HuH-7 (cell line): ENCODE data around the gene PINK1.
"Not testable (repeated sequence)": the region's sequence is repeated elsewhere in the genome, so short reads cannot be mapped to it uniquely, and the experiment has no call there.

ENCODE experiments used
- DNase-seq: peaks from one replicate; pipeline ENCODE4 v3.0.0; 2011; ENCODE audit warnings: low spot score

Gene PINK1

DNA sequence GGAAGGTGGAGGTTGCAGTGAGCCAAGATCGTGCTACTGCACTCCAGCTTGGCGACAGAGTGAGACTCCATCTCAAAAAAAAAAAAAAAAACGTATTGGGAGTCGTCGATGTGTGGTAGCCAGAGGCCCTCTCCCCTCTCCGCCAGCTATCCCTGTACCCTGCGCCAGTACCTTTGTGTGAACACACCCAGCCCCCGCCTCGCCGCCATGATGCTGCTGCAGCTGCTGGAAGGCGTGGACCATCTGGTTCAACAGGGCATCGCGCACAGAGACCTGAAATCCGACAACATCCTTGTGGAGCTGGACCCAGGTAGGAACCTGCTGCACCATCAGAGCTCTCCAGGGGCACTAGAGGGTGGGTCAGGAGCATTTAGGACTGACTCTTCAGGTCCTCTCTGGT is 12.2 kb downstream of the PINK1 start:
- DNase-seq, result no peak

DNA sequence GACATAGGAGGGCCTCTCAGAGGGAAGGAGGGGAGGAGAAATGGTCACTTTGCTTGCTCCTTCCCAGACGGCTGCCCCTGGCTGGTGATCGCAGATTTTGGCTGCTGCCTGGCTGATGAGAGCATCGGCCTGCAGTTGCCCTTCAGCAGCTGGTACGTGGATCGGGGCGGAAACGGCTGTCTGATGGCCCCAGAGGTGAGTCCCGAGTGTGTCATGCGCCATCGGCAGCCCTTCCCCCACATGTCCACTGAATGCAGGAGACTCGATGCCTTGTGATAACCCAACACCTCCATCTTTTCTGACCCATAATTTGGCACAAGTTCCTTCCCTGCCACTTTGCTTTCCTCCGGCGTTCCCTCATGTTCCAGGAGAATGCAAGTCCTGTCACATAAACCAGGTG is 15.2 kb downstream of the PINK1 start:
- no peak for DNase-seq

DNA sequence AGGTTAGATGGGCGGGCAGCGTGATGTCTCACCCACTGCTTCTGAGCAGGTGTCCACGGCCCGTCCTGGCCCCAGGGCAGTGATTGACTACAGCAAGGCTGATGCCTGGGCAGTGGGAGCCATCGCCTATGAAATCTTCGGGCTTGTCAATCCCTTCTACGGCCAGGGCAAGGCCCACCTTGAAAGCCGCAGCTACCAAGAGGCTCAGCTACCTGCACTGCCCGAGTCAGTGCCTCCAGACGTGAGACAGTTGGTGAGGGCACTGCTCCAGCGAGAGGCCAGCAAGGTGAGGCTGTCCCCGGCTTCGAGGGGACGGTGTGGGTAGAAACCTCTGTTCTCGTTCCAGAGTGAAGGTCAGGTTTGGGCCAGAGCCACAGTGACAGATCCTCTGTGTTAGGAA is 15.7 kb downstream of the PINK1 start:
- DNase-seq, result no peak

DNA sequence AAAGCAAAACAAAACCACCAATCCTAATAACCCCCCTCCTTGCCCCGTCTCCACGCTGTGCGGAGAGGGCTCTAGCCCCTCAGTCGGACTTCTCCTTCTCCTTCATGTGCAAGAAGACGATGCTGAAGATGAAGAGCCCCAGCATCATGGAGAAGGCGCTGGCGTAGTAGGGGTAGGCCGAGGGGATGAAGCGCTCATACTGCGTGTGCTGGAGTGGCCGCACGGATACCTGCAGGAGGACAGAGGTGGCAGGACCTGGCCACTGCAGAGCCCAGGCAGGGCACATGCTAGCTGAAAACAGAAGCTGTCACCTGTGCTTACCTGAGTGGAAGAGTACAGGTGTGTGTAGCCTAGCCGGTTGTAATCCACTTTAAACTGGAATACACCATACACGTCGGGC is 19.0 kb downstream of the PINK1 start:
- no peak for DNase-seq

DNA sequence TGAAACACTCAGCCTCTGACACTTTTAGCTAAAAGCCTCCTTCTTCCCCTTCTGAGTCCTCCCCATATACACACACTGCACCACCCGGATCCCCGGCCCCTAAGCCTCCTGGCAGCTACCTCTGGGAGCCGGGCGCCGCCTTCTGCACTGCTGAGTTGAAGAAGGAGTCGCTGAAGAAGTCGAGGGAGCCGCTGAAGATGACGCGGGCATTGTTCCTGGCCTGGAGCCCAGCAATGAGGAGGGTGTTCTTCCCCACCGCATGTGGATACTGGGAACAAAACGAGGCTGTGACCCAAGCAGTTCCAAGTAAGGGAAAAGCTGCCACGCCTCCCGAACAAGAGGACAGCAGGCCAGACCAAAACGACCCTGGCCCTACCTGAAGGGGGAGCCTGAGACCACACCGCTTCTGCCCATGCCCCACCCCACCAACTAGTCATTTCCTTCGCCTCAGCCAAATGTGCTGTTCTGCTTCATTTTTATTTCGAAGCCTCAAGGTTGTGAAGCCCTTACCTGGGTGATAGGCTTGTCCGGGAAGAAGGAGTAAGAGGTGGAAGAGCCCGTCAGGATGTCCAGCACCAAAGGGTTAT is 20.9 kb downstream of the PINK1 start:
- no peak for DNase-seq

DNA sequence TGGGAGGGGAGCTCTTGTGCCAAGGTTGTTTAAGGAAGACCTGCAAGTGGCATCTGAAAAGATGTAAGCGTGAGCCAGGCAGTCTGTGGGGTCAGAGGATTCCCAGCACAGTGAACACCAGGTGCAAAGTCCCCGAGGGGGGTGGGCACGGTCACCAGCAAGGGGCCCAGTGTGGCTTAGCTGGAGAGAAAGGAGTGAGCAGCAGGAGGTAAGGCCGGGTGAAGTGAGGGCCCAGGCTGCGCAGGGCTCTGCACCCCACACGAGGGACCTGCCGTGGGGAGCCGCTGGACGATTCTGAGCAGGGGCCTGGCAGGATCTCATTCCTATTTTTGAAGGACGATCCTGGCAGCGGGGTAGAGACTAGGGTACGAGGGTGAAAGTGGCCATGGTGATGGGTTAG is 23.8 kb downstream of the PINK1 start:
- no peak for DNase-seq

DNA sequence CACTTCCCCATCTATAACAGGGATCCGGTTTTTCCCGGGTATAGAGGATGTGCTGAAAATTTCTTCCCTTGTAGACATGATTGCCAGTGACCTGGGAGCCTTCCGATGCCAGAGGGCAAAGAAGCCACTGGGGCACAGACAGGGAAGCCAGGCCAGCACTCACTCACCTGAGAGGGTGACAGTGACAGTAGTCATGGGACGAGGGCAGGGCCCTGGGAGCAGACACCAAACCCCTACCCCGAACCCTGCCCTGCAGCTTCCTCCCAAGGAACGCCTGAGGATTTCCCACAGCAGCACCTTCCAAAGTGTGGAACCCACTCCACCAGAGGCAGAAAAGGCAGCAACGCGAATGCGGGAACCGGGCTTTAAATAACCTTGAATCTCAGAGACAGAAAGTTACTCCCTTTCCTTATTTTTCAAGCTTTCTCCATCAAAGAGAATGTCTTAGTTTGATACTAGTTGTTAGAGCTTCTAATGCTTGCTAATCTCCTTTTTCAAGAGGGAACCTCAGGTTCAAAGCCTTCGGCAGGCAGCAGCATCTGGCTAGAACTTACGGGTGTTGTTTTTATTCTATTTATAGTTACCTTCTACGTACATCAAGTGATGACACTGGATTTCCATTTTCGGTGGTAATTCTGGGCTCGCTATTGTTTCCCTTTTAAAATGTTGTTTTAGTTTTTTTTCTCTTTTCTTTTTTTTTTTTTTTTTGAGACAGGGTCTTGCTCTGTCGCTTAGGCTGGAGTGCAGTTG is 25.1 kb downstream of the PINK1 start:
- no peak for DNase-seq

DNA sequence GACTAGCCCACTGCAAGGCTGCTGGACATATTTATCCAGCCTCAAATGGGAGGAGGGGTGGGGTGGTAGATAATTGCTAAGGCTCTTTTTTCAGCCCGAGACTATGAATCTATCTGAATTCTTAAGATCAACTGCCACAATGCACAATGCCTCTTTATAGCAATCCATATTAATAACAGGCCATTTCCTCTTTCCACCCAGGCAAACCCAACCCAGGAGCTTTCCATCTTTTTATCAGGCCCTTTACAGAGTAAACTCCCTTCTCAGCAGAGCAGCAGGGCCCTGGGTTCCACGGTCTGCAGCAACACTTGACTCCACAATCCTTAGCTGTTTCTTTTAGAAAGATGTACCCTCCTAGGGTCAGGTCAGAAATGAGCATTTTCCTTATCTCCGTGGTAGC is 27.1 kb downstream of the PINK1 start:
- no peak for DNase-seq

DNA sequence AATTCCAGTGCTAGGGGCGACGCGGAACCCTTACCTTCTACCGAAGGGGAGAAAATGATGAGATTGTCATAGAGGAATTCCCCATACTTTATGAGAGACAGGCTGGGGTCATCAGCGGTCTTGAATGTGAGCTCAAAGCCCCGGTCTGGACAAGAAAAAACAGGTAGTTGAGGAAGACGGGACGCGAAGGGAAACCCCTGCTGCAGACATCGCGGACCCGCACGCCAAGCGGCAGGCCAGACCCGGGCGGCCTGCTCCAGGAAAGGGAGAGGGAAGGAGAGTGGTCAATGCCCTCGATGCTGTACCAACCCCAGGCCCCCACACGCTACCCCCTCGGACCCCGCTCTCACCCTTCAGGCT is 27.6 kb downstream of the PINK1 start:
- no peak for DNase-seq

DNA sequence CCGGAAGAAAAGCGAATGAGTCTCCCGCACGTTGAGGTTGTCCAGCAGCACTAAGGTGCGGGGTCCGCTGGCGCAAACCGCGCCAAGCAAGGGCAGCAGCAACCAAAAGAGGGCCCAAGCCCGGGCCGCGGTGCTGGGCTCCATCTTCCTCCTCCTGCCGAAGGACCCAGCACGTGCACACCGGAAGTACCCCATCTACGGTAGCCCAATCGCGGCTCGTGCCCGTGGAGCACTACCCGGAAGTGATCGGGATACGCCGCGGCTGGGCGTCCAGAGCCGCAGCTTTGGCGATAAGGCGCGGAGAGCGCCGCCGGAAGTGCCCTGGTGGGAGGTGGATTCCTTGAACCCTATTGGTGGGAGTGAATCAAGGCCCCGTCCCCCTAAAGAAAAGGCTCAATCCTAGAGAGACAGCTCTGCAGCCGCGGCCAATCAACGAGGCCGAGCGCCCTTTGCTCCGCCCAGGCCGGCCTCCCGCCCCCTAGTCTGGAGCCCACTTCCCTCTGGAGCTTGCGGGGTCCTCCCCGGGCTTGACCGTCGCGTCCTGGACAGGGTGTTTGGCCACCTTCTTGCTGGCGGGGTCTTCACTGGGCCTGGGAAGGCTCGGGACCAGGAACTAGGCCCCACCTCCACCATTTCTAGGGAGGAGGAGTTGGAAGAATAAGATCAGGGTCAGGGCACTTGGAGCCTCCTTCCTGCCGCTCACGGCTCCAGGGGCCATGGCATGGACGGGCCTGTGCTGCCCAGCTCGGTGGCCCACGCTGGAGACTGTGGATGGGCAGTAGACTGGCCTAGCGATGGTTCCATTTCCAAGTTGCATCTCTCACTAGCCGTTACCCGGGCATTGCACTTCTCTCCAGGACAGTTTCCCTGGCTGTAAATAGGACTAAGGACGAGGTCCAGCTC is 28.2 kb downstream of the PINK1 start, which contains the start of gene DDOST:
DDOST (minus strand) TSS at position 163 of the 903 bp plus-strand sequence; CDS start at position 144, 19 bp downstream.
- DNase-seq, result peak; percentile 96

DNA sequence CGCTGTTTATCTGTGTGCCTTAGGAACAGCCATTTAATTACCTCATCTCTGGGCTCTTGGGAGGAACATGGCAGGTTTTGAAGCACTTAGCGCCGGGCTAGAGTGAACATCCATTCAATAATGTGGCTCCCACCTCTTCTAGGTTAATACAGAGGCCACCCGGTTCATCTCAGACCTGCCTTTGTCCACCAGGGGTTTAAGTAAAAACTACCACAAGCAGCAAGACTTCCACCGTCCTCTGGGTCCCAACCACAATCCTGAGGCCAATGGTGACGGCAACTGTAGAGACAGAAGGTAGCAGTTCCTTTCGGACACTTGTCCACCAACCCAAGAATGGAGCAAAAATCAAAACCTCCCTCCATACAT is 28.8 kb downstream of the PINK1 start:
- peak; percentile 26 for DNase-seq

DNA sequence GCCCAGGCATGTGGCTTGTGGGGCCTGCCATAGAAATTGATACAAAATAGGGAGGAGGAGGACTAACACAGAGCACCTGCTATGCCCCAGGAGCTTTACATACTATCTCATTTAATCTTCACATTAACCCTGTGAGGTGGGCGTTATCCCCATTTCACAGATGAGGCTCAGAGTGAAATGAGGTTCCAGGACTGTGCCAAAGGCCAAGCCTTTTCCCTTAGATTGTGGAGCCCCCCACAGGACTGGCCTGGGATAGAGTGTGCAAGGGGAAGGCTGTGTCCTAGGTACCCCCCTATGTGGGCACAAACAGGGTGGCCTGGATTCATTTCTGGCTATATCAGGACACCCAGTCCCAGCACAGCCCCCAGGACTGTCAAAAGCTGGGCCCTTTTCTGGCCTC is 30.1 kb downstream of the PINK1 start:
- DNase-seq, result no peak

DNA sequence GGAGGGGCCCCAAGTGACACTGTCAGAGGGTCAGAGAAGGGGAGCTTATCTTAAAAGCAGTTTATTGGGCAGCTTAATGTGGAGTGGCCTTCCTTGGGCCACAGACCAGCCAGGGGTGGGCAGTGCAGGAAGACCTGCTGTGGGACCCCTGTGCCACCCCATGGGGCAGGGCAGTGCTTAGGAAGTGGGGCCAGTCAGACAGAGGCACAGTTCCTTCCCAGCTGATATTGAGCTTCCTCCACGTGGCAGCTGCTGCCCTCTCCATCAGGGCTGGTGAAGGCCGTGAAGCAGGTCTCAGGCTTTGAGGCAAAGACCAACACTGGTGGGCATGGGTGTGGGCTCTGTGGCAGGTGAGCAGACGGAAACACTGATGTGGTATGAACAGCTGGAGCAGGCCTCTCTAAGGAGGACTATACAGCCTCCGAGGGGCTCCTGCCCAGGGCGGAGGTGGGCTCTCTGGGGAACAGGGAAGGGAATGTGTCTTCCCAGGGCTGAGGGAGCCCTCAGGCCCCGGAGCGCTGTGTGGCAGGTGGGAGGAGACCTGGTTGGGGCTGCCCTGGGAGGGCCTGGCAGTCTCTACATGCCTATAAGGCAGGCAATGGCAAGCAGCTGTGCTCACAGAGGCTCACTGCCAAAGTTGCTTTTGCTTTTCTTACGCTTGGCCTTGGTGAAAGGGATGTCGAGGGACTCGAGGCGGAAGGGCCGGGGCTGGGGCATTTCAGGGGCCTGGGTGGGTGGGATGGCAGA is 30.9 kb downstream of the PINK1 start:
- no peak for DNase-seq

DNA sequence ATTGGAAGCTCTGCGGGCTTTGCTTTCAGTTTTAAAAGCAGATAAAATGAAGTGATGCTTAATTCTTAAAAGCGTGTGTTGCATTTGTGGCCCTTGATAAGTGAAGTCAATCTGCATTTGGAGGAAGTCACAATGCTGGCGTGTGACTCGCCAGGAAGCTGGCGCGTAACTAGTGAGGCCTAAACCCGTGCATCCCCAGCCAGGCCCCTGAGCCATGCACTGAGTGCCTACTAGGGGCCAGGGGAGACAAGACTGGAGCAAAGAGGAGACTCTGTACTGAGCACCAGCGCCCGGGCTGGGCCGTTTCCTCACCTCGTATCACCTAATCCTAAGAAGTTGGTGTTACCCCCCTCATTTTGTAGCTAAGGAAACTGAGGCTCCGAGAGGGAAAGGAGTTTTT is 32.5 kb downstream of the PINK1 start:
- DNase-seq, result no peak

DNA sequence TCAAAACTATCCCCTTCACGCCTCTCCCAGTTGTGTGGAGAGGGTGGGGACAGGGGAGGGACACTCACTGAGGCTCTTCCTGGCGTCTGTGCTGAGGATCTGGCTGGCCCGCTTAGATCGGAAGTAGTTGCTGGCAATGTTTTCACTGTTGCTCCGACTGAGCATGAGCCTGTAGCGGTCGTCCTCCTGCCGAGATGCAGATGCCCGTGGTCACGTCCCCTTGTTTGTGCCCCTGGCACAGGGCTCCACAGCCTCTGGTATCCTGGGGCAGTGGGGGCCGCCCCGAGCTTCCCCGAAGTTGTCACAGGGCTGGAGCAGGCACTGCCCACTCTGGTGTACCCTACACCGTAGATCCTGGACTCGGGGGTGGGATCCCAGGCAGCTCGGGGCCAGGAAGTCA is 32.9 kb downstream of the PINK1 start:
- DNase-seq, result no peak

DNA sequence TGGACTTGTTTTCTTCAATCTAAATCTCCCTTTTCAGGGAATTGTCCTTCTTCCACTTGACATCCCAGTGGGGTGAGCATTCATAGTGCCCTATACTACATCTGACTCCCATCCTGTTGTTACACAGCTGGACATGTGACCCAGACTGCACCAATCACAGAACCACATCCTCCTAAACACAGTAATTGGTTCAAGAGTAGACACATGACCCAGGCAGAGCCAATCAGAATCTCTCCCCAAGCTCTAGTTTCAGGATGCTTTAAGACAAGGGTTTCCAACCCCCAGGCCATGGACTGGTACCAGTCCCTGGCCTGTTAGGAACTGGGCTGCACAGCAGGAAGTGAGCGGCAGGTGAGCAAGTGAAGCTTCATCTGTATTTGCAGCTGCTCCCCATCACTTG is 33.5 kb downstream of the PINK1 start:
- peak; percentile 27 for DNase-seq

DNA sequence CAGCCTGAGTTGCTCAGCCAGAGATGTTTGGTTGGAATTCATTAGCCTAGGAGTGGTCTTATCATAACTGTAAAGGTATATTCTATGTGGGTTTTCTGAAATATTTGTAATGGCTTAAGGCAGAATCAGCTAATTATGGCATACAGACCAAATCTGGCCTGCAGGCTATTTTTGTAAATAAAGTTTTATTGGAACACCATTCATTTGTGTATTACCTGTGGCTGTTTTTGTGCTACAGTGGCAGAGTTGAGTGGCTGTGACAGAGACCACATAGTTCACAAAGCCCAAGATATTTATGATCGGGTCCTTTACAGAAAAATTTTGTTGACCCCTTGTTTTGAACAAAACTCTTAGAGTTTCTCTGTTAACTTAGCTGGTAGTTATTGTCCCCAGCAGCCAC is 35.3 kb downstream of the PINK1 start:
- DNase-seq, result no peak

DNA sequence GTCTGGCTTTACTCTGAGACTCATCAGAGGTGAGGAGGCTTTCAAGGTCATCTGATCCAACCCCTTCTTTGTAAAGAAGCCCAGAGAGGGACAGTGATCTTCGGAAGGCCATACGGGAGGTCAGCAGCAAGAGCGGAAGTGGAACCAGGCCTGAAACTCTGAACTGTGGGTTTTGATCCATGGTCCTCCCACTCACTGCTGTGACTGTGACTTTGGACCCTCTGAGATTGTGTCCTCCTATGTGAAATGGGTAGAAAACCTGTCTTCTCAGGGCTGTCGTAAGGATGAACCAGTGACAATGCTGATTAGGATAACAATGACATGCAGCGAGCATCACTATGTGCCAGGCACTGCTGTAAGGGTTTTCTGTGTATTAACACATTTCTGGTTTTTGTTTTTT is 37.7 kb downstream of the PINK1 start:
- DNase-seq, result no peak

DNA sequence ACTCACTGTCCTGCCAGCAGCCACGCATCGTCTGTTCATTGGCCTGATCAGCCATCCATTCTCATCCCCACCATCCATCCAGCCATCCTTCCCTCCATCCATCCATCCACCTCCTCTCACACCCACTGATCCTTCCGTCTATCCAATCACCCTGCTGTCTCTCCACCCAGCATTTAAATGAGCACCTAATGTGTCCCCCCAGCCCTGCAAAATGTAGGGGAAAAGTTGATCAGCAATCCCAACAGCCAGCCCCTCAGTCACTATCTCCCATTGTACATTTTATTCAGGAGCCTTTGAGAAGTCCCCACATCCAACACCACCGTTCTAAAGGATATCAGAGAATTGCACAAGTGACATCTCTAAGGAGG is 39.0 kb downstream of the PINK1 start:
- no peak for DNase-seq

DNA sequence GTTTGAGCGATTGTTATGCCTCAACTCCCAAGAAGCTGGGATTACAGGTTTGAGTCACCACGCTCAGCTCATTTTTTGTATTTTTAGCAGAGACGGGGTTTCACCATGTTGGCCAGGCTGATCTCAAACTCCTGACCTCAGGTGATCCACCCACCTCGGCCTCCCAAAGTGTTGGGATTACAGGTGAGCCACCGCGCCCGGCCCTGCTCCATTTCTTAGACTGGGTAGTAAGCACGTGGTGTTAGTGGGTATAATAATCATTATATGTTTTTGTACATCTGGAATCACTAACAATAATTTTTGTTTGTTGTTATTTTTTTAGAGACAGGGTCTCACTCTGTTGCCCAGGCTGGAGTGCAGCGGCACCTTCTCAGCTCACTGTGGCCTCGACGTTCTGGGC is 40.4 kb downstream of the PINK1 start:
- not testable (repeated sequence) for DNase-seq

DNA sequence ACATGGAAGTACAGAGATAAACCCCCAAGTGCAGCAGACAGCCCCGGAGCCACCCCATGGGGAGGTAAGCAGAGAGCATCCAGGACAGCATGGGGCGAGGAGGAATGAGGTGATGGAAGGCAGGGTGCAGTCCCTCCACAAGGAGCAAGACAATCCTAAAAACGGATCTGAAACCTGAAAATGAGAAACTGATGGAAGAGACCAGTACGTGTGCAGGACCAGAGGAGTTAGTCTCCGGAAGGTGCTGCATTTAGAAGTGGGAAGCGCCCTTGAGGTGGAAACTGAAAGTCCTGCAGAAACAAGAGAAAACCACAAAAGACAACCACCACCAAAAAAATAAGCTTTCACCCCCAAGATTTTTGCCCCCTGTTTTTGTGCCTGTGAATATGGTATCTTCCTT is 45.3 kb downstream of the PINK1 start:
- no peak for DNase-seq

DNA sequence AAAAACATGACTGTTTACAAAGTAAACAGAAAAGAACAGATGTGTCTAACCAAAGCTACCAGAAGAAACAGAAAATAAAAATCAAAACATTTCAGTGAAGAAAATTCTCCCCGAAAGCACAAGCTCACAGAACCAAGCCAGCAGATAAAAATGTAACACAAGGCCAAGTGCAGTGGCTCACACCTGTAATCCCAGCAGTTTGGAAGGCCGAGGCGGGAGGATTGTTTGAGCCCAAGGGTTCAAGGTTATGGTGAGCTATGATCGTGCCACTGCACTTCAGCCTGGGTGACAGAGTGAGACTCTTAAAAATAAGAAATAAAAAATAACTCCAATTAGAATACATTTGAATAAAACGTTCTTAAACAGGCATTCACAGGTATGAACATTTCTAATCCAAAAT is 47.0 kb downstream of the PINK1 start:
- DNase-seq, result no peak

DNA sequence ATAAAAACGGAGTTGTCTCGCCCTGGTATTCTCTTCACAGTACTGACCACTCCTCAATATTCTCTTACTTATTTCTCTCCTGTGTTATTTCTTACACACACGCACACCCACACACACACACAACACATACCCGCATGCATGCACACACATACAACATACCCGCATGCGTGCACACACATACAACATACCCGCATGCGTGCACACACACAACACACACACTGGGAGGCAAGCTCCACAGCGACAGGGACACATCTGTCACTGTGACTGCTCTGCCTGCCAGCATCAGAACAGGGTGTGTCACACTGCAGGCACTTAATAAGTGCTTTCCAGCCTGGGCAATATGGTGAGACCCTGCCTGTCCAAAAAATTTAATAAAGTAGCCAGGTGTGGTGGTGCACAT is 48.7 kb downstream of the PINK1 start:
- DNase-seq, result no peak
